K562 (cell line): Measurements from ENCODE around the gene SARS1. TPM values are rescaled to one million over a fixed set of nuclear protein-coding genes. Genes with fewer than 3 reads are reported as not detected.
A peak's percentile ranks its signal among the peaks of the same experiment; 100 is the strongest.

ENCODE experiments used
- ELF2 ChIP-seq: fragments of 250-450 bp; sonication (Bioruptor Pico); IDR thresholded peaks from 2 replicates; pipeline ENCODE4 v1.5.0; 2021; ENCODE audit warnings: mild to moderate bottlenecking
- FOXK2 ChIP-seq, 2 experiments: fragments of 450-650 bp; IDR thresholded peaks in 1 of 2; conservative IDR thresholded peaks in 1 of 2; 2 replicates each; pipeline ENCODE4 v1.6.1; 2016; ENCODE audit warnings: low read depth in 2 of 2, mild to moderate bottlenecking in 1 of 2
- FOXP4 ChIP-seq: sonication (generic); formaldehyde crosslinking; IDR thresholded peaks from 2 replicates; pipeline ENCODE4 v1.8.0; 2022; ENCODE audit warnings: mild to moderate bottlenecking, missing genetic modification reagents, borderline replicate concordance
- HNRNPL ChIP-seq: fragments of 200-400 bp; formaldehyde crosslinking; IDR thresholded peaks from 2 replicates; pipeline ENCODE4 v1.6.1; 2017; ENCODE audit warnings: low read depth, mild to moderate bottlenecking, low read length
- KLF1 ChIP-seq: fragments of 450-650 bp; IDR thresholded peaks from 2 replicates; pipeline ENCODE4 v1.6.1; 2016; ENCODE audit warnings: missing genetic modification characterization, missing compliant biosample characterization
- MEIS2 ChIP-seq: fragments of 450-650 bp; IDR thresholded peaks from 2 replicates; pipeline ENCODE4 v1.6.1; 2014; ENCODE audit warnings: mild to moderate bottlenecking; ENCODE audit not compliant: partially characterized antibody
- NR1H2 ChIP-seq: sonication (generic); formaldehyde crosslinking; IDR thresholded peaks from 2 replicates; pipeline ENCODE4 v1.4.0; 2020; ENCODE audit warnings: mild to moderate bottlenecking, missing genetic modification reagents
- RCOR1 ChIP-seq, 2 experiments: IDR thresholded peaks; 2 replicates each; pipeline ENCODE4 v1.6.1; 2012; ENCODE audit warnings: low read depth in 2 of 2, low read length in 2 of 2, borderline replicate concordance in 1 of 2, improper control_type of control experiment in 1 of 2
- SNAPC5 ChIP-seq: fragments of 250-450 bp; sonication (Bioruptor Pico); IDR thresholded peaks from 2 replicates; pipeline ENCODE4 v1.8.0; 2021; ENCODE audit warnings: moderate library complexity, mild to moderate bottlenecking, inconsistent platforms
- SUPT5H ChIP-seq: fragments of 450-650 bp; IDR thresholded peaks from 2 replicates; pipeline ENCODE4 v1.6.1; 2016
- TCF7 ChIP-seq: sonication (generic); IDR thresholded peaks from 2 replicates; pipeline ENCODE4 v1.6.1; 2016; ENCODE audit warnings: antibody characterized with exemption, borderline replicate concordance
- THAP12 ChIP-seq: fragments of 250-450 bp; sonication (Bioruptor Pico); IDR thresholded peaks from 2 replicates; pipeline ENCODE4 v1.9.0; 2021; ENCODE audit warnings: mild to moderate bottlenecking, inconsistent platforms
- XRCC4 ChIP-seq: IDR thresholded peaks from one replicate; pipeline ENCODE4 v1.6.1; 2011; ENCODE audit not compliant: insufficient read depth, insufficient read length; ENCODE audit errors: extremely low read depth
- ZBTB1 ChIP-seq: sonication (generic); formaldehyde crosslinking; IDR thresholded peaks from 2 replicates; pipeline ENCODE4 v1.8.1; 2023; ENCODE audit warnings: missing genetic modification reagents, low read depth, mild to moderate bottlenecking, borderline replicate concordance
- ZC3H8 ChIP-seq: fragments of 450-650 bp; IDR thresholded peaks from 2 replicates; pipeline ENCODE4 v1.6.1; 2017
- ZNF143 ChIP-seq: sonication (generic); formaldehyde crosslinking; IDR thresholded peaks from 2 replicates; pipeline ENCODE4 v1.9.0; 2022; ENCODE audit warnings: mild to moderate bottlenecking, missing genetic modification reagents
- ZNF146 ChIP-seq: IDR thresholded peaks from one replicate; pipeline ENCODE4 v1.6.1; 2018; ENCODE audit warnings: missing compliant biosample characterization; ENCODE audit not compliant: unreplicated experiment
- ZNF282 ChIP-seq: sonication (generic); formaldehyde crosslinking; IDR thresholded peaks from 2 replicates; pipeline ENCODE4 v1.8.1; 2023; ENCODE audit warnings: missing genetic modification reagents
- ZNF354B ChIP-seq: fragments of 250-450 bp; sonication (Bioruptor Pico); IDR thresholded peaks from 2 replicates; pipeline ENCODE4 v1.4.0; 2020
- polyA plus RNA-seq, 8 experiments: library from polyadenylated mRNA; depleted of rRNA in 4 of 8; stranded (reverse) in 5 of 8; unstranded in 3 of 8; fragments of >200 nt; fragmentation: Nextera tagmentation in 2 of 8; fragmentation: Illumina TruSeq in 1 of 8; extraction: Ambion mirVana in 2 of 8; extraction: Trizol in 1 of 8; gene quantifications; 2 replicates each; pipeline versions ENCODE4 v1.2.1 to v1.2.3, GENCODE V29; 2011 to 2014; ENCODE audit warnings: inconsistent platforms in 1 of 8, missing spikeins in 1 of 8
- total RNA-seq, 7 experiments: library from RNA; depleted of rRNA in 6 of 7; stranded (reverse); fragments of >200 nt in 6 of 7; fragmentation: Illumina TruSeq in 2 of 7; extraction: Trizol in 2 of 7; gene quantifications; 2 replicates each; pipeline versions ENCODE4 v1.2.1 to v1.2.3, GENCODE V29; 2011 to 2021; ENCODE audit warnings: low replicate concordance in 1 of 7

The SARS1 gene
- total and polyA plus RNA-seq, 9 of the 15 experiments (the other 6 are each of a cell fraction or from before 2014, with no cell fraction given): 221 to 623 (median 254) TPM

GRCh38 chr1:109213824-109214693 lies at the start of gene SARS1 (continued):
- no peak for TF ChIP-seq XRCC4
- no peak for TF ChIP-seq ZNF146 (CRISPR knock-in tag)
- no peak for TF ChIP-seq ZNF354B
- 0 out of 4 replicates have a peak, but pooled peaks of 1 of the 2 experiments have one; percentile 10 for TF ChIP-seq FOXK2 (conservative IDR thresholded peaks at IDR 0.05 in 1 of 2, IDR thresholded peaks at IDR 0.05 in 1 of 2; ENCODE audit: low read depth in 2 of 2)
- peak; percentile 94 for TF ChIP-seq SUPT5H
- TF ChIP-seq THAP12: no peak
- peak; percentile 72 for TF ChIP-seq TCF7
- peak; percentile 100 for TF ChIP-seq KLF1
- TF ChIP-seq NR1H2 (CRISPR knock-in tag): 0 out of 2 replicates have a peak, but pooled peaks have one; percentile 38
- TF ChIP-seq ZBTB1: peak; percentile 64; the same call in 1 of the 2 replicates
- peak; percentile 51; the same call in 1 of the 2 replicates for TF ChIP-seq ELF2 (CRISPR knock-in tag)
- TF ChIP-seq ZC3H8: no peak
- TF ChIP-seq ZNF282 (CRISPR knock-in tag): no peak
- TF ChIP-seq HNRNPL: no peak
- 0 out of 2 replicates have a peak, but pooled peaks have one; percentile 77 for TF ChIP-seq FOXP4 (CRISPR knock-in tag)
- 0 out of 4 replicates have a peak, but pooled peaks of 1 of the 2 experiments have one; percentile 10 for TF ChIP-seq RCOR1 (IDR thresholded peaks at IDR 0.05; ENCODE audit: borderline replicate concordance in 1 of 2, low read depth in 2 of 2, low read length in 2 of 2)
- TF ChIP-seq ZNF143 (CRISPR knock-in tag): no peak
- TF ChIP-seq SNAPC5 (CRISPR knock-in tag): no peak
- peak; percentile 97 for TF ChIP-seq MEIS2
